ENCODE measurements around the gene SH3PXD2A.
"Not testable (repeated sequence)": the region's sequence is repeated elsewhere in the genome, so short reads cannot be mapped to it uniquely, and the experiment has no call there.

SH3PXD2A gene

DNA sequence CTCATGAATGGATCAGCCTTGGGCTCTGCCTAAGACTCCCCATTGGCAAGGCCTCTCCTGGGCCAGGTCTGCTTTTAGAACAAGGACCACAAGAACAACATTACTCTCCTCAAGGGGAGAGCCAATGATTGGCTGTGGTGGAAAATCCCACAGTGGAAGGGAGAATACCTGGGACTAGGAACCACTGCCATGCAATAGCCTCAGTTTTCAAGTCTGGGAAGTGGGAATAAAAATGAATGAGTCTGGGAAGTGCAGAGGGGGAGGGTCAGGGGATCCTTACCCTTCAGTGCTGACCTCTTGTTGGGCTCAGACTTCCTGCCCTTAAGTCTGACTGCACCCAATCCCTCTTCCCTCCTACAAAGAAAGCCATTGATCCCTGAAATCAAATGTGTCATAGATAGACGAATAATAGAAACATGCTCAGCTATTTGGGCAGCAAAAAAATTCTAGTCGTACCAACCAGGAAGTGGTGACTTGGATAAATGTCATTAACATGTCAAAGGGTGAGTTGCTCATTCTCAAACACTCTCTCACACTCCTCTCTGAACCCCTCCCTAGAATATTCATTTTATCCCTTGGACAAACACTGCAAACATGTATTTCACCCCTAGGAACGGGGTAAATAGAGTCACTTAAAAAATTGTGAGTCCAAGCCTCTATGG is 123.6 kb downstream of the SH3PXD2A start:
- in situ Hi-C loops (cut with MboI; ENCODE audit: low sequenced_read_pairs): no loop called here

GRCh38 chr10:103731026-103731425 is 124.3 kb downstream of the SH3PXD2A start:
- in situ Hi-C loops (cut with MboI; ENCODE audit: low sequenced_read_pairs): not testable (repeated sequence)

GRCh38 chr10:103729851-103730250 is 125.5 kb downstream of the SH3PXD2A start:
- in situ Hi-C loops (cut with MboI; ENCODE audit: low sequenced_read_pairs): no loop called here

DNA sequence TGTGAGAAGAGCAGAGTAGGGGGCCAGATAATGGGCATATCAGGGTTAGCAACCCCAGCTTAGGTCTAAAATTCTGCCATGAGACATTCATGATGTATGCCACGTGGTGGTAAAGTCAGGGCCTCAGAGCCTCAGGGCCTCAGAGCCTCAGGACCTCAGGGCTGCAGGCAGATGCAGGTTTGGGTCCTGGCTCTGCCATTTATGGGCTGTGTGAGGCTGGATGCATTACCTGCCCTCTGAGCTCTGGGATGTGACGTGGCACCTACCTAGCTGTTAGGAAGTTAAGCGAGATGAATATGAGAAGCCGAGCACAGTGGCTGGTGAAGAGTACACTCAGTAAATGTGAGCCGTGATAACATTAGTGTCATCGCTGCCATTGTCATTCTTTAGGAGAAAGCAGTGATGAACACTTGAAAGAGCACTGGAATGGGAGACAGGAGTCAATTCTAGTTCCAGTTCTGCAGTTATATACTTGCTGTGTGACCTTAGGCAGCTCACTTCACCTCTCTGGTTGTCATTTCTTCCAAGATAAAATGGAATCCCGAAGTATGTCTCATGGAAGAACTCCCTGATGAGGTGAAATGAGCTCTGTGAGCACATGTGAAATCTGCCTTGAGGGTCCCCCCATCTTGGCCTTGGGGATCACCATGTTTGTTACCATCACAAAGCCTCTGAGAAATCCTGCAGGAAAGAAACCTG is 127.2 kb downstream of the SH3PXD2A start:
- in situ Hi-C loops (cut with MboI; ENCODE audit: low sequenced_read_pairs): no loop called here

- in situ Hi-C loops (cut with MboI; ENCODE audit: low sequenced_read_pairs): no loop called here
Observed at GRCh38 chr10:103727546-103727963, 127.8 kb downstream of the SH3PXD2A start.

GRCh38 chr10:103726637-103727036 is 128.7 kb downstream of the SH3PXD2A start:
- in situ Hi-C loops (cut with MboI; ENCODE audit: low sequenced_read_pairs): no loop called here

DNA sequence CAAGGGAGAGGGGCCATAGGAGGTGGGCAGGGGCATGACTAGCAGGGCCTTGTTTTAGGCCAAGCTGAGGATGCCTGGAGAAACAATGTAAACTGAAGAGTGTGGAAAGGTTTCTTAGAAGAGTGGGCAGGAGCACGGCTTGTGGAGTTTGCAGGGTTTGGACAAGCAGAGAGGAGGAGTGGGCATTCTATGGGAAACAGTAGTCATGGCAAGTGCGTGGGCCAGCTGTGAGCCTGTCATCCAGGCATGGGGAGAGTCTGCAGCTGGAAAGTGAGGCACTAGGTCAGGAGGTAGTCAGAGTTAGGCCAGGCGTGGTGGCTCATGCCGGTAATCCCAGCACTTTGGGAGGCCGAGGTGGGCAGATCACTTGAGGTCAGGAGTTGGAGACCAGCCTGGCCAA is 130.1 kb downstream of the SH3PXD2A start:
- in situ Hi-C loops (cut with MboI; ENCODE audit: low sequenced_read_pairs): no loop called here

- in situ Hi-C loops (cut with MboI; ENCODE audit: low sequenced_read_pairs): loop anchor here (25.0 kb wide), 1 partner anchor 488 kb away; no protein-coding TSS in a partner anchor
Observed at GRCh38 chr10:103724771-103725170, 130.6 kb downstream of the SH3PXD2A start.

- in situ Hi-C loops (cut with MboI; ENCODE audit: low sequenced_read_pairs): loop anchor here (25.0 kb wide), 1 partner anchor 488 kb away; no protein-coding TSS in a partner anchor
Observed at GRCh38 chr10:103724074-103724473, 131.3 kb downstream of the SH3PXD2A start.

GRCh38 chr10:103723557-103723956 is 131.8 kb downstream of the SH3PXD2A start:
- in situ Hi-C loops (cut with MboI; ENCODE audit: low sequenced_read_pairs): loop anchor here (25.0 kb wide), 1 partner anchor 489 kb away; no protein-coding TSS in a partner anchor

DNA sequence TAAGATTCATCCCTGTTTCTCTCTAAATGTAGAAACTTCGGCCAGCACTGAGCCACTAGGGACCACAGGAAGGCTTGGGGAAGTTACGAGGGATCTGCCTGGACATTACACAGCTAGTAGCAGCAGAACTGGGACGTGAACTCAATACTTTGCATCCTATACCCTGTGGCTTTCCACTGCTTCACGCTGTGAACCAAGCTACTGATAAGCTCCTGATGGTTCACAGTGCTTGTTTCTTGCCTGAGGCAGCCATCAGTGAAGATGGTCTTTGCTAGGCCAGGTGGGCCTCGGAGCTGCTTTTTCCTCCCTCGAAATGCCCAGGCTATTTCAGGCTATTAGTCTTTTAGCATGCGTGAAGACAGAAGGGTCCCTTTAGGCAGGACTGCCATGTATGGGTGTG is 132.7 kb downstream of the SH3PXD2A start:
- in situ Hi-C loops (cut with MboI; ENCODE audit: low sequenced_read_pairs): loop anchor here (25.0 kb wide), 1 partner anchor 490 kb away; no protein-coding TSS in a partner anchor

DNA sequence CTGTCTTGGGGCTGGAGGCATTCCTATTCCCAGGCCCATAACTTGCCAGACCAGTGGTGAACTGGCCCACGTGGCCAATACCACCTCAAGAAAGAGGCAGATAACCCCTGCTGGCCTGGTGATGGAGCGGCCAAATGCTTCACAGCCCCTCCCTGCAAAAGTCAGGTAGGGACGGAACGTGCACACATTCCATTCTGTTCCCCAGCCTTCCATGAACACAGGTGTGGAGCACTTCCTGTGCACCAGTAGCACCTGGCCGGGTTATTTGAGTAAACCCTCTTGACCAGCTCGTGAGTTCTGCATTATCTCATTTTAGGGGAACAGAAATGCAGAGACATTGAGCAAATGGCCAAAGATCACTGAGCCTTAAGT is 134.4 kb downstream of the SH3PXD2A start:
- in situ Hi-C loops (cut with MboI; ENCODE audit: low sequenced_read_pairs): loop anchor here (25.0 kb wide), 1 partner anchor 491 kb away; no protein-coding TSS in a partner anchor

DNA sequence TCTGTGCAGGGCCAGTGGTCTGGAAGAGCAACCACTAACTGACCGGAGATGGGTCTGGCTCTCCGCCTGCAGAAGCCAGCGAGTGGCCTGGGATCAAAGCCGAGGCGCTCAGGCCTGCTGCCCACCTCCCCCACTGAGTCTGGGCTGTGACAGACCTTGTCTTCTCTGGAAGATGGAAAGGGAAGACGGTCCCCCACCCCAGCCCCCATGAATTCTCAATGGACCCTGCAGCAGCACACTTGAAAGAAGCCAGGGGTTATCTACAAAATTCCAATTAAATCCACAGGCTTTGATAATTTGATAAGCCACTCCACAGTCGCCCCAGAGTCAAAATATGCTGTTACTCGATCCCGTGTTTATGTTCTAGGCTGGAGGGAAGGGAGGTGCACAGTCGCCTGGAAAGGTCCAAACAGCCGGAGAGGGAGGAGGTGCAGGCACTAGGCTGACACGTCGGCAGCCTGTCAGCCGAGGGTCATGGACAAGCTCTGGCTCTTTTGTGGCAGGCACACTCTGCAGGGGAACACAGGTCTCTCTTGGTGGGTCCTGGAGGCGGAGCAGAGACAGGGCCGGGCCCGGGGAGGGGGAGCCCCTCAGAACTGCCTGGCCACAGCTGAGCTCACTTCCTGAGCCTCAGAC is 134.9 kb downstream of the SH3PXD2A start:
- in situ Hi-C loops (cut with MboI; ENCODE audit: low sequenced_read_pairs): loop anchor here (25.0 kb wide), 1 partner anchor 492 kb away; no protein-coding TSS in a partner anchor

- in situ Hi-C loops (cut with MboI; ENCODE audit: low sequenced_read_pairs): loop anchor here (10.0 to 25.0 kb wide), 3 partner anchors 136 to 493 kb away; partner anchors contain the start of gene SH3PXD2A
Observed at GRCh38 chr10:103719036-103719435, 136.3 kb downstream of the SH3PXD2A start.

GRCh38 chr10:103718247-103718620 is 137.1 kb downstream of the SH3PXD2A start:
- in situ Hi-C loops (cut with MboI; ENCODE audit: low sequenced_read_pairs): loop anchor here (10.0 to 25.0 kb wide), 3 partner anchors 137 to 494 kb away; partner anchors contain the start of gene SH3PXD2A

DNA sequence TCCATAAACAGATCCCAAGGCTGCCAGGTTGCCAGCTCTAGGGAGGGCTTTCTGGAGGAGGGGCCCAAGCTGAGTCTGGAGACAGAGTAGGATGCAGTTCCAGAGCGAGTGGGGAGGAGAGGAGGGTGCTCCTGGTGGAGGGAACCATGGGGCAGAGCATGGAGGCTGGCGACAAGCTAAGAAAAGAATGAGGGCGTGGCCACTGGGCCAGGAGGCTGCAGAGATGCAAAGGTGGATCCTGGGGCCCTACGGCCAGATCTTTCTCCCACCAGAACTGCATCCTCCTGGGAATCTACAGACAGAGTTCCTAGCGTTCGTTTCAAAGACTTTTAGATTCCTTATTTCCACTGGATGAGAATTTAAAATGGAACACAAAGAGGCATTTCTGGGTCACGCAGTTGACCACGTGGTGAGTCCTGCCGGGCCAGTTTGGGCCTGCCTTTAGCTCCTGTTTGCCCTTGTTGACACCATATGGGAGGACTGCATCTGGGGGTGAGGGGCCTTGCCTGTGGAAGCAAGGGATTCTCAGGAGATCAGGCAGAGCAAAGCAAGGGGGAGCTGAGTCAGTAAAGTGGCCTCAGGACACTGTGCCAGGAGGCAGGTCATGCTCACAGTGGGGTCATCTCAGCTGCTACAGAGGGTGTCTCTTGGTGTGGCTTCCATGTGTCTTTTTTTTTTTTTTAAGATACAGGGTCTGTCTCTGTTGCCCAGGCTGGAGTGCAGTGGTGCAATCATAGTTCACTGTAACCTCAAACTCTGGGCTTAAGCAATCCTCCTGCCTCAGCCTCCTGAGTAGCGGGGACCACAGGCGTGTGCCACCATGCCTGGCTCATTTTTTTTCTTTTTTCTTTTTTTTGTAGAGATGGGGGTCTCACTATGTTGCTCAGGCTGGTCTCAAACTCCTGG is 137.8 kb downstream of the SH3PXD2A start:
- in situ Hi-C loops (cut with MboI; ENCODE audit: low sequenced_read_pairs): loop anchor here (10.0 to 25.0 kb wide), 3 partner anchors 137 to 495 kb away; partner anchors contain the start of gene SH3PXD2A

DNA sequence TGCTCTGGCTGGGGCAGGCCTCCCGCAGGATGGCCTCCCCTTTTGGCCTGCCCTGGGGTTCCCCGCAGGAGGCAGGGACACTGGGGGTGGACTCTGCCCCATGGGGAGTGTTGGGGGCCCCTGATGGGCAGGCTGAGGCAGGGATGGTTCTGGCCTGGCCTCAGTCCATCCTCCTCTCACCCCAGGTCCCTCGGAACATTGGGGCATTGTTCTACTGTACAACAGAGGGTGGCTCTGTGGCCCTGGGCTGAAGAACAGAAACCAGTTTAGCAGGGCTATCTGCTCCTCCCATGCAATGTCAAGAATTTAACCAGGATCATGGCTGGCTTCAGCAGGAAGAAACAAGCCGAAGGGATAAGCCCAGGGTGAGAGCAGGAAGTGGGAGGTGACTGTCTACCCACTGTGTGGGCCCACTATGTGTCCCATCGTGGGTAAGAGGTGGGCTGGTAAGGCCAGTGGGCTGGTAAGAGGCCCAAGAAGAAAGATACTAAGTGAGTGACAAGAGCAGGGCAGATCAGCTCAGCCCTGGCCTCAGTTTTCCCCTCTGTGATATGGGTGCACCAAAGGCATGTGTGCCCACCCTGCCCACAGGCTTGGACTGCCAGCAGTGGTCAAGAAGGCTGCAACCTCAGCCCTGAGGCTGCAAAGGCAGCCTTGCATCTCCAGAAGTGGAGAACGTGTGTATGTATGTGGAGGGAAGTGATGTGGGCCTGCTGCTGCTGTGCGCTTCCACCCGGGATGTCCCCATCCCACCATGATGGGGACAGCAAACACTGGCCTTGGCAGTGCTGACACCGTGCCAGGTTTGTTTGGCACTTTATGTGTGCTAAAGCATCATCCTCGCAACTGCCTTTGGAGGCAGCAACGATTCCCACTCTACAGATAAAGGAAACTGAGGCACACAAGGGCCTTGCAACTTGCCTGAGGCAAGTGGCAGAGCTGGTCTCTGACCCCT is 138.9 kb downstream of the SH3PXD2A start:
- in situ Hi-C loops (cut with MboI; ENCODE audit: low sequenced_read_pairs): loop anchor here (10.0 to 25.0 kb wide), 3 partner anchors 138 to 496 kb away; partner anchors contain the start of gene SH3PXD2A

DNA sequence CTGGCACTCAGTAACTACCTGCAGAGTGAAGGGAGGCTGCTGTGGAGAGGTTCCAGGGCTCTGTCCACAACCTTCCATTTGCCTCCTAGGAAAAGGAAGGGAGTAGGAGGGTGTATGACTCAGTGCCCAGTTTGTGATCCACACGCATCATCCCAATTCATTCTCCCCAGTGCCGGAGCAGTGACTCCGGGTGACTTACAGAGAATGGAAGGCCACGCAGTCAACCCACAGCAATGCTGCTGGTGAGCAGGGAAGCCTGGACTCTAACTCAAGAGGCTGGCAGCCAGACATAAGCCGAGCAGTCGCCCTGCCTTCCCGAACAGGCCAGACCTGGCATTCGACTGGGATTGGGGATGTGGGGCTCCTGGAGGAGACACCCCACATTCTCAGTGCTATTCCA is 139.9 kb downstream of the SH3PXD2A start:
- in situ Hi-C loops (cut with MboI; ENCODE audit: low sequenced_read_pairs): loop anchor here (10.0 to 25.0 kb wide), 3 partner anchors 139 to 497 kb away; partner anchors contain the start of gene SH3PXD2A

All from HL-60/S4 treated with retinoic acid at 250 ng/mL for 4 days and 3 days (cell line).